Hematopoietic multipotent progenitor cell treated with erythropoietin and hydrocortisone succinate and interleukin-3 and kit ligand, for 4 days (in vitro differentiated cells): ENCODE data around the gene FAM13A.

ENCODE experiments used
- DNase-seq: peaks from one replicate; pipeline ENCODE4 v3.0.0-alpha.2; 2015

FAM13A gene

GRCh38 chr4:88705223-88705622 lies 351.8 kb downstream of the FAM13A start:
- DNase-seq = no peak

GRCh38 chr4:88702782-88703181 lies 354.2 kb downstream of the FAM13A start:
- peak; percentile 80 for DNase-seq

- peak; percentile 50 for DNase-seq
These were observed 358.5 kb downstream of the FAM13A start for GRCh38 chr4:88698519-88698918.

- DNase-seq = peak; percentile 79
These were observed 359.2 kb downstream of the FAM13A start, which contains the start of gene NAP1L5 for GRCh38 chr4:88697588-88698329. TSS of gene NAP1L5 (minus strand) at chr4:88697829. CDS start at chr4:88697754, 75 bp downstream.

- peak; percentile 41 for DNase-seq
These were observed 359.8 kb downstream of the FAM13A start for GRCh38 chr4:88697141-88697540.

GRCh38 chr4:88696630-88697029 lies 360.4 kb downstream of the FAM13A start:
- no peak for DNase-seq

- no peak for DNase-seq
These were observed 363.2 kb downstream of the FAM13A start for GRCh38 chr4:88693792-88694191.

GRCh38 chr4:88690355-88690754 lies 366.6 kb downstream of the FAM13A start:
- peak; percentile 32 for DNase-seq

GRCh38 chr4:88681209-88681608 lies 375.8 kb downstream of the FAM13A start:
- DNase-seq = no peak
